ENCODE measurements around the gene BSN.
"Not testable (repeated sequence)": the region's sequence is repeated elsewhere in the genome, so short reads cannot be mapped to it uniquely, and the experiment has no call there.

- TF ChIP-seq CTCF, POLR2A (IDR thresholded peaks at IDR 0.05): not testable (repeated sequence)
Observed at GRCh38 chr3:49684453-49684852, 130.2 kb downstream of the BSN start.
